ENCODE measurements around the gene BLOC1S3. TPM values are rescaled to one million over a fixed set of nuclear protein-coding genes. Genes with fewer than 3 reads are reported as not detected.

The BLOC1S3 gene
- total RNA-seq, 4 donors from 2014 or later: 6.4 to 13.1 (median 8.2) TPM

- DNase-seq (ENCODE audit: low spot score): no peak
- no peak for TF ChIP-seq CTCF (IDR thresholded peaks at IDR 0.05)
- no peak for ATAC-seq (ENCODE audit: low FRiP score)
These were observed 15.4 kb upstream of the BLOC1S3 start for GRCh38 chr19:45163156-45163555.

- ATAC-seq (ENCODE audit: low FRiP score) (no peak), DNase-seq (ENCODE audit: low spot score) (no peak)
- no peak for TF ChIP-seq CTCF (IDR thresholded peaks at IDR 0.05)
These were observed 14.7 kb upstream of the BLOC1S3 start for GRCh38 chr19:45163751-45164460.

GRCh38 chr19:45164577-45165335 lies 13.8 kb upstream of the BLOC1S3 start:
- no peak for TF ChIP-seq CTCF (IDR thresholded peaks at IDR 0.05)
- ATAC-seq (ENCODE audit: low FRiP score) (peak; percentile 88), DNase-seq (ENCODE audit: low spot score) (peak; percentile 38)

- ATAC-seq (ENCODE audit: low FRiP score) (no peak), DNase-seq (ENCODE audit: low spot score) (no peak)
- no peak for TF ChIP-seq CTCF (IDR thresholded peaks at IDR 0.05)
These were observed 11.8 kb upstream of the BLOC1S3 start for GRCh38 chr19:45166723-45167252.

- DNase-seq (ENCODE audit: low spot score): no peak
- TF ChIP-seq CTCF (IDR thresholded peaks at IDR 0.05): no peak
- ATAC-seq (ENCODE audit: low FRiP score): no peak
These were observed 9.7 kb upstream of the BLOC1S3 start for GRCh38 chr19:45168767-45169351.

GRCh38 chr19:45169602-45170001 lies 9.0 kb upstream of the BLOC1S3 start:
- DNase-seq (ENCODE audit: low spot score) (no peak), ATAC-seq (ENCODE audit: low FRiP score) (no peak)
- TF ChIP-seq CTCF (IDR thresholded peaks at IDR 0.05): no peak
